GM12878 (cell line): ENCODE measurements around the gene DCTN2. TPM values are rescaled to one million over a fixed set of nuclear protein-coding genes. Genes with fewer than 3 reads are reported as not detected.

Experiments
- CREM ChIP-seq: IDR thresholded peaks from 2 replicates; pipeline ENCODE4 v1.6.1; 2014; ENCODE audit warnings: antibody characterized with exemption, low read depth
- ELK1 ChIP-seq: IDR thresholded peaks from 2 replicates; pipeline ENCODE4 v1.6.1; 2012; ENCODE audit warnings: low read depth, low read length, improper control_type of control experiment
- MLLT1 ChIP-seq: fragments of 450-650 bp; IDR thresholded peaks from 2 replicates; pipeline ENCODE4 v1.6.1; 2016; ENCODE audit warnings: mild to moderate bottlenecking
- MTA3 ChIP-seq: IDR thresholded peaks from 2 replicates; pipeline ENCODE4 v1.6.1; 2012; ENCODE audit warnings: low read length, inconsistent platforms, borderline replicate concordance
- NRF1 ChIP-seq: conservative IDR thresholded peaks from 2 replicates; pipeline ENCODE4 v1.6.1; 2011; ENCODE audit warnings: mild to moderate bottlenecking, low read depth, low read length, improper control_type of control experiment
- POLR2A ChIP-seq: IDR thresholded peaks from 2 replicates; pipeline ENCODE4 v1.6.1; 2011; ENCODE audit warnings: low read depth, mild to moderate bottlenecking, low read length
- PRDM15 ChIP-seq: fragments of 450-650 bp; formaldehyde crosslinking; IDR thresholded peaks from 2 replicates; pipeline ENCODE4 v1.4.0; 2020; ENCODE audit warnings: mild to moderate bottlenecking, moderate library complexity
- SP1 ChIP-seq: IDR thresholded peaks from one replicate; pipeline ENCODE4 v1.6.1; 2011; ENCODE audit warnings: low read depth, low read length
- STAT1 ChIP-seq: fragments of 450-650 bp; conservative IDR thresholded peaks from 2 replicates; pipeline ENCODE4 v1.6.1; 2014; ENCODE audit warnings: antibody characterized with exemption, mild to moderate bottlenecking
- TBL1XR1 ChIP-seq: IDR thresholded peaks from 2 replicates; pipeline ENCODE4 v1.6.1; 2012; ENCODE audit warnings: low read depth, low read length, improper control_type of control experiment
- TCF3 ChIP-seq: IDR thresholded peaks from 2 replicates; pipeline ENCODE4 v1.6.1; 2012; ENCODE audit warnings: low read depth, mild to moderate bottlenecking, low read length, borderline replicate concordance; ENCODE audit not compliant: insufficient read depth
- ZBTB33 ChIP-seq: fragments of 450-650 bp; IDR thresholded peaks from 2 replicates; pipeline ENCODE4 v1.6.1; 2017; ENCODE audit warnings: mild to moderate bottlenecking
- ZBTB40 ChIP-seq: fragments of 450-650 bp; IDR thresholded peaks from 2 replicates; pipeline ENCODE4 v1.6.1; 2016; ENCODE audit warnings: mild to moderate bottlenecking, moderate library complexity, borderline replicate concordance
- ZNF217 ChIP-seq: fragments of 450-650 bp; IDR thresholded peaks from 2 replicates; pipeline ENCODE4 v1.6.1; 2017; ENCODE audit warnings: antibody characterized with exemption, mild to moderate bottlenecking
- polyA plus RNA-seq, 11 experiments: library from polyadenylated mRNA; depleted of rRNA in 4 of 11; unstranded in 6 of 11; stranded (reverse) in 5 of 11; fragments of >200 nt; fragmentation: Nextera tagmentation in 4 of 11; fragmentation: Illumina TruSeq in 1 of 11; extraction: Ambion mirVana in 4 of 11; extraction: Trizol in 1 of 11; gene quantifications; 1 replicate in 1 of 11; 2 replicates in 10 of 11; pipeline versions ENCODE4 v1.2.1 to v1.2.3, GENCODE V29; 2011 to 2016; ENCODE audit warnings: inconsistent platforms in 2 of 11, missing spikeins in 2 of 11, low read depth in 1 of 11
- total RNA-seq, 4 experiments: library from RNA; depleted of rRNA in 3 of 4; stranded (reverse); fragments of >200 nt in 3 of 4; fragmentation: Illumina TruSeq in 1 of 4; extraction: Trizol in 1 of 4; gene quantifications; 2 replicates each; pipeline versions ENCODE4 v1.2.1 to v1.2.3, GENCODE V29; 2013 to 2021

DCTN2 gene
- total and polyA plus RNA-seq, 10 of the 15 experiments (the other 5 are each of a cell fraction or from before 2014, with no cell fraction given): 32.3 to 171 (median 100) TPM

GRCh38 chr12:57590864-57591781, 44.1 kb upstream of the DCTN2 start, which contains the start of gene PIP4K2C (continued):
- TF ChIP-seq TBL1XR1: peak; percentile 32; the same call in 1 of the 2 replicates
- no peak for TF ChIP-seq MLLT1
- no peak for TF ChIP-seq ZNF217
- TF ChIP-seq STAT1: no peak
- peak; percentile 9; the same call in 1 of the 2 replicates for TF ChIP-seq TCF3
- TF ChIP-seq MTA3: no peak
- TF ChIP-seq POLR2A: peak; percentile 93
- no peak for TF ChIP-seq ZBTB33
- 0 out of 2 replicates have a peak, but pooled peaks have one; percentile 6 for TF ChIP-seq ZBTB40
- TF ChIP-seq CREM: peak; percentile 28; the same call in 1 of the 2 replicates
- TF ChIP-seq PRDM15: peak; percentile 90
- no peak for TF ChIP-seq ELK1
- TF ChIP-seq SP1: peak; percentile 73
- TF ChIP-seq NRF1: no peak
